K562 (cell line): ENCODE measurements around the gene NUFIP1. TPM values are rescaled to one million over a fixed set of nuclear protein-coding genes. Genes with fewer than 3 reads are reported as not detected.

Experiments used
- PRPF4 ChIP-seq: fragments of 200-400 bp; formaldehyde crosslinking; IDR thresholded peaks from one replicate; pipeline ENCODE4 v1.6.1; 2017; ENCODE audit warnings: low read length, low read depth, mild to moderate bottlenecking; ENCODE audit not compliant: insufficient read depth, poor library complexity, severe bottlenecking
- RFX1 ChIP-seq: fragments of 450-650 bp; IDR thresholded peaks from 2 replicates; pipeline ENCODE4 v1.6.1; 2016; ENCODE audit warnings: mild to moderate bottlenecking, moderate library complexity
- RHOXF2B ChIP-seq: fragments of 250-450 bp; sonication (Bioruptor Pico); conservative IDR thresholded peaks from 2 replicates; pipeline ENCODE4 v1.5.1; 2021
- TEAD1 ChIP-seq, 2 experiments: fragments of 450-650 bp in 1 of 2; sonication (generic) in 1 of 2; formaldehyde crosslinking; IDR thresholded peaks; 2 replicates each; pipeline versions ENCODE4 v1.4.0 to v1.8.0; 2020 to 2022; ENCODE audit warnings: mild to moderate bottlenecking in 2 of 2, missing genetic modification reagents in 1 of 2
- ZBTB12 ChIP-seq: fragments of 250-450 bp; sonication (Bioruptor Pico); IDR thresholded peaks from 2 replicates; pipeline ENCODE4 v1.4.0; 2020
- ZBTB2 ChIP-seq: fragments of 450-650 bp; IDR thresholded peaks from 2 replicates; pipeline ENCODE4 v1.6.1; 2016; ENCODE audit warnings: antibody characterized with exemption
- ZNF444 ChIP-seq: fragments of 250-450 bp; sonication (Bioruptor Pico); IDR thresholded peaks from 2 replicates; pipeline ENCODE4 v1.4.0; 2020; ENCODE audit warnings: mild to moderate bottlenecking, moderate library complexity
- polyA plus RNA-seq, 8 experiments: library from polyadenylated mRNA; depleted of rRNA in 4 of 8; stranded (reverse) in 5 of 8; unstranded in 3 of 8; fragments of >200 nt; fragmentation: Nextera tagmentation in 2 of 8; fragmentation: Illumina TruSeq in 1 of 8; extraction: Ambion mirVana in 2 of 8; extraction: Trizol in 1 of 8; gene quantifications; 2 replicates each; pipeline versions ENCODE4 v1.2.1 to v1.2.3, GENCODE V29; 2011 to 2014; ENCODE audit warnings: inconsistent platforms in 1 of 8, missing spikeins in 1 of 8
- total RNA-seq, 7 experiments: library from RNA; depleted of rRNA in 6 of 7; stranded (reverse); fragments of >200 nt in 6 of 7; fragmentation: Illumina TruSeq in 2 of 7; extraction: Trizol in 2 of 7; gene quantifications; 2 replicates each; pipeline versions ENCODE4 v1.2.1 to v1.2.3, GENCODE V29; 2011 to 2021; ENCODE audit warnings: low replicate concordance in 1 of 7
- TF ChIP-seq, protein P1 (sequence below): fragments of 250-450 bp; sonication (Bioruptor Pico); IDR thresholded peaks from 2 replicates; pipeline ENCODE4 v1.5.0; 2020; ENCODE audit warnings: mild to moderate bottlenecking, borderline replicate concordance

The NUFIP1 gene
- total and polyA plus RNA-seq, 9 of the 15 experiments (the other 6 are each of a cell fraction or from before 2014, with no cell fraction given), result 2.6 to 9.7 (median 4.1) TPM

GRCh38 chr13:44895953-44896335, 93.3 kb downstream of the NUFIP1 start (continued):
- no peak for TF ChIP-seq PRPF4
- TF ChIP-seq ZBTB12 (CRISPR knock-in tag), result no peak
- no peak for TF ChIP-seq ZBTB2
- TF ChIP-seq, protein P1, sequence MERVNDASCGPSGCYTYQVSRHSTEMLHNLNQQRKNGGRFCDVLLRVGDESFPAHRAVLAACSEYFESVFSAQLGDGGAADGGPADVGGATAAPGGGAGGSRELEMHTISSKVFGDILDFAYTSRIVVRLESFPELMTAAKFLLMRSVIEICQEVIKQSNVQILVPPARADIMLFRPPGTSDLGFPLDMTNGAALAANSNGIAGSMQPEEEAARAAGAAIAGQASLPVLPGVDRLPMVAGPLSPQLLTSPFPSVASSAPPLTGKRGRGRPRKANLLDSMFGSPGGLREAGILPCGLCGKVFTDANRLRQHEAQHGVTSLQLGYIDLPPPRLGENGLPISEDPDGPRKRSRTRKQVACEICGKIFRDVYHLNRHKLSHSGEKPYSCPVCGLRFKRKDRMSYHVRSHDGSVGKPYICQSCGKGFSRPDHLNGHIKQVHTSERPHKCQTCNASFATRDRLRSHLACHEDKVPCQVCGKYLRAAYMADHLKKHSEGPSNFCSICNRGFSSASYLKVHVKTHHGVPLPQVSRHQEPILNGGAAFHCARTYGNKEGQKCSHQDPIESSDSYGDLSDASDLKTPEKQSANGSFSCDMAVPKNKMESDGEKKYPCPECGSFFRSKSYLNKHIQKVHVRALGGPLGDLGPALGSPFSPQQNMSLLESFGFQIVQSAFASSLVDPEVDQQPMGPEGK (CRISPR knock-in tag), result no peak
- TF ChIP-seq RFX1, result no peak
- TF ChIP-seq ZNF444 (CRISPR knock-in tag), result no peak
- no peak for TF ChIP-seq TEAD1 (CRISPR knock-in tag; IDR thresholded peaks at IDR 0.05)
- no peak for TF ChIP-seq RHOXF2B (CRISPR knock-in tag)
